ENCODE measurements around the gene SCP2D1.

The SCP2D1 gene

DNA sequence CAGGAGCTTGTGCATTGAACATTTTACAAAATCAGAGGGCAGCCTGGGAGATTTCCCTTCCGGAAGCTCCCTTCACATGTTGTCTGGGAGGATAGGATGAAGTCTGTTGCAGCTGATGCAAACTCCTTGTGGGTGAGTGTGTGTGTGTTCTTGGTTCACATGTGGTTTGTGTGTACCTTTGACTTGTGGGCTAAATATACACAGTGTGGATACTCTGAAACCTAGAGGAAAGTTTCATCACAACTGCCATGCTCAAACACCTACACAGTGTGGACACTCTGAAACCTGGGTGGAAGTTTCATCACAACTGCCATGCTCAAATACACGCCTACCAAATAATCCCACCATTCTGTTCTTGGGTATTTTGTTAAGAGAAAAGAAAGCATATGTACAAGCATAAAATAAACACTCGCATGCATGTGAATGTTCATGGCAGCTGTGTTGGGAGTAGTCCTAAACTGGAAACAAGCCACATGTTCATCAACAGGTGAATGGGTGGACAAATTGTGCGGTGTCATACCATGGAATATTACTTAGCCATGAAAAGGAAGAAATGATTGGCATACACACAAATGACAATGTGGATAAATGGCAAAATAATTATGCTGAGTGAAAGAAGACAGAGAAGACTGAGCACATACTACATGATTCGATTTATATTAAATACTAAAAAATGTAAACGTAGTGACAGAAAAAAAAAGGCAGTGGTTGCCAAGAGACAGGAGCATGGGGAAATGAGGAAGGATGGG, 1.8 kb downstream of the SCP2D1 start:
- no peak for DNase-seq

DNA sequence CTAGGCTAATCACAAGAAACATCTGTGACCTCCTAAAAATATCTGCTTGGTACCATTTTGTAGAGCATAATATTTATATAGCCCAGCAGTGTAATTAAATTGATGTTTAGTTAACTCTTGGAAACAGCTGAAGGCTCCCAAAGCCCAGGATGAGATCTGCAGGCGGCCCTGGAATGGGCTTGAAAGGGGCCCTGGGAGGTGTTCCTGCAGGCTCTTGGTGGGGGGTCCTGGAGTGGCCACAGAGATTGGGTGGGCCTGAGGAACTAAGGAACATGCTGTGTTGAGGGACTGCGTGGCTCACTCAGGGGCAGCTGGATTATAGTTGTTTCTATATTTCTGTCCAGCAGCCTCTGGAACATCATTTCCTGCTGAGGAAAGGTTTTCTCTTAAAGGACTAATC, 9.2 kb downstream of the SCP2D1 start:
- no peak for DNase-seq

DNA sequence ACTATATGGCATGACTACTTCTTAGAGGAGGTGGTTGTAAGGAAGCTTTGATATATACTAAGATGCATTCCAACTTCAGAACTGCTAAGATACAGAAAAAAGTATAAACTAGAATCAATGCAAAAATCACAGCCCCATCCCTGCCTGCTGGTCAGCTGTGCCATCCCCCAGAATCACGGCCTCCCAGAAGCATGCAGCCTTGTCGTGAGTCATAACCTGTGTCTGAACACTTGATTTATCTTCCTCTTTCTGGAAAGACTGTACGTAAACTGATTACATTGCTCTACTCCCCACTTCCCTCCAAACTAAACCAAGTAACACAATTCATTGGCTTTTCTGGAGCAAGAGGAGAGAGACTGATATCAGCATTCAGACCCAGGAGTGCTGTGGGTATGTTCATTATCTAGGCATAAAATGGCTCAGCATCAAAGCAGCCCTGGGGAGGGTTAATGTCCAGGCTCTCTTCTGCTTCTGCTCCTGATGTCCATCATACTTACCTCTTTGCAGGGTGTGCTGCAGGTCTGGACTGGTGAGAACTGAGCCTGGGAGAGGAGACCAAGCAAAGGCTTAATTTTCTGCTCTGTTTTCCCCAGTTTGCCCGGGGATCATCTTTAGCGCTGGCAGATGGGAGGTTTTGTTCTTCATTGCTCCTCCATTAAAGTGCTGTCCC, 18.4 kb downstream of the SCP2D1 start:
- no peak for DNase-seq

DNA sequence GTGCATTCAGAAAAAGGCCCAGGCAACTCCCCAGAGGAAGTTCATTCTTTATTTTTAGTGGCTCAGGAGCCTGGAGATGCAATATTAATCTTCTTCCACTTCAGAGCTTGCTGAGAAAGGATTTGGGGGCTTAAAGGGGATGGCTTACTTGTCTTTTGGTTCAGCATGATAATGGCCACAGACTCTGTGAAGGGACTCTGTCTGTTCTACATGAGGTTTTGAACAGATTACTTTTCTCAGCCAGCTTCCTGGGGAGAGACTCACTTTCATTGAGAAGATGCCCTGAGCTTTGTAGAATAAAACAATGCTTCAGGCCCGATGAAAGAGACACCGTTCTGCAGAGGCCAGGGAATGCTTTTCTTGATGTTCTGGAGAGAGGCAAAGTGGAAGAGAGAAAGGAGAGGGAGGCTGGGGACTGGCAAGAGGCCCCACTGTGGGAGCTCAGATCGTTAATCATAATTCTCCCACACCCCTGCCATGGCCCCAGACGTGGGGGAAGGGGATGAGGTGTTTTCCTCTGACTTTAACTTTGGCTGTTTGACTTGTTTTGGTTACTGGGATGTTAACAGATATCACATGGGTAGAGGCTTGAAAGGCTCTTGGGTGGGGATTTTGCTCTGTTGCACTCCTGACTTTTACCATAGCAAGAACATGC, 19.1 kb downstream of the SCP2D1 start:
- no peak for DNase-seq

DNA sequence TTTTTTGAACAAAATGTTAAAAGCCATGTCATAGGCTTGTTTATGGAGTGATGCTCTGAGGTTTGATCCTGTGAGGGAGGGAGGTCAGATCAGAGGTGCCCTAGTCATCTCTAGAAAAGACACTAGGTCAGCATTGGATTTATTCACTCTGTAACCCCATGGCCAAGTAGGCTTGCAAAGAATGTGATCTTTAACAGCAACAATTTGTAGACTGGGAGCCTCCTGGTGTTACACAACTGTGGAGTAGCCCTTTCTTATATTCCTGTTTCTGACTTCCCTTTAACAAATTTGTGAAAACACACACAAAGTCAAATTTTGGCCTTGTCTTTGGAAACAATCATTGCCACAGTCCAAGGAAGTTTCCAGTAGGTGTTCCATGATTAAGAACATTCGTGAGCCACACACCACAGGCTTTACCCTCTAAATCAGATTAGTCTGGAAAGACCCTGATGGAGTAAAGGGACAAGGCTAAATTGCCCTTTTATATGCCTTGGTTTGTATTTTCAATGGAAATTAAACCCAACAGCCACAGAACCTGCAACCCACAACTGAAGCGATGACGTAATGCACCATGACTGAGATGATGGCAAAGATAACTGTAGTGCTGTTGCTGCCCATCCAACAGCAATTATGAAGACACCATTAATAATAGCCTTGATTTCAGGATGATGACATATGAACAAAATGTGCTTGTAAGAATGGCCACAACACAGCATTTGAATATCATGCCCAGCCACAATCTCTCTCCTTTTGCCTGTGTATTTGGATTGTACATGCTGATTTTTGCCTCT, 22.1 kb downstream of the SCP2D1 start:
- DNase-seq = no peak

DNA sequence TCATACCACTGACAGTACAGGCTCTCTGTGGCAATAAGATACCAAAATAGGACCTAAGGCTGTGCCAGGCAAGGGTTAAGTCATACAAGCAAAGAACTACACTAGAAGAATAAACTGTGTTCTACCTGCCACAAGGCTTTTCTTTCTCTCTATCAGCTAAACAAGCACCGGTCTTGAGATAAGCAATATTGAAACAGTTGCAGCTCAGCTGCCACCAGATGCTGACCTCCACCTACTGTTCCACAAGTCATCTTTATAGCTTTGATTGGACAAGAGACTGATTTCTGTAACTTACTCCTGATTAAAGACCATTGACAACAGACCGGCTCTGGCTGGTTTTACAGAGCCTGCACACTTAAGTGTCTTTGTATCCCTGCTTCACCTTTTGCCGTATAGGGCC, 24.1 kb downstream of the SCP2D1 start:
- DNase-seq = no peak

DNA sequence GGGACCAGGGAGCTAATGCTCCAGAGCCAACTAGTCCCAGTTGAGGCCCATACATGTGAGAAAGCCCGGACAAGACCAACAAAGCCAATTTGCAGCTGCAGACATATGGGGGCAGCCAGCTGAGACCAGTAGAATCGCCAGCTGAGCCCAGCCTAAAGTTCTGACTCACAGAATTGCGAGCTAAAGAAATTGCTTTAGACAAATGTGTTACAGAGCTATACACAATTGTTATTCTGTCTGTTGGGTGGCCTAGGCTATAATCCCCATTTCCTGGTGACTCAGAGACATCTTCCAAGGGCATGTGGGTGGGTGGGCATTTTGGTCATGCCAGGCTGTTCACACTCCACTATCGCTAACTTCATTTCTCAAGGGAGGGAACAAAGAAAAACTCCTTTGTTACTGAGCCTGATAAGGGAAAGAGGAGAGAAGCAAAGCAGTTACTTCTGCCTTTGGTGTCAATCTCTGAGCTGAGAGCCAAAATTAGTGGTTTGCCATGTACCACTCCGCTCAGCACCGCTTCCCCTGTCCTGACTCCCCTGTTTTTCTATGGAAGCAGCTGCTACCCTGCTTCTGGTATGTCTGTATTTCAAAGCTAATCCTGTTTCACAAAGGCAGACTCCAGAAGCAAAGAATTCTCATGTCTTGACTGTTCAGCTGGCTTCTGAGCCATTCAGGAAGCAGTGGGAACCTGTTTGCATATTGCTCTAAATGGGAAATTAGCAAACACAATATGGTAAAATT, 26.1 kb downstream of the SCP2D1 start:
- no peak for DNase-seq

DNA sequence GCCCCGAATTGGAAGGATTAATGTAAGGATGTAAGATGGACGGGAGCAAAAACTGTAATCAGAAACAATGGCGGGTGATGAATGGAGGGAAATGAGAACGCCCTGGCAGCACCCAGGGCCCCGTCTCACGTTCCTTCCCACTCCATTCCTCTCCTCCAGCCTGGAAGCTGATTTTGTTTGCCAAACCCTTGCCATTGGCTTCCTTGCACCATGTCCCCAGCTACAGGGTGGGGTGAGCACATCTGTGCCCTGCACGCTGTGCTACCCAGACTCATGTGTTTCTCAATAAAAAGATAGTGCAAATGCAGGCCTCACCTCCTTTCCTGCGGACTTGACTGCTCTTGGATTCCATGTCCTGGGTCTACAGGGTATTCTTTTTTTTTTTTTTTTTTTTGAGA, 26.7 kb downstream of the SCP2D1 start:
- DNase-seq = no peak

DNA sequence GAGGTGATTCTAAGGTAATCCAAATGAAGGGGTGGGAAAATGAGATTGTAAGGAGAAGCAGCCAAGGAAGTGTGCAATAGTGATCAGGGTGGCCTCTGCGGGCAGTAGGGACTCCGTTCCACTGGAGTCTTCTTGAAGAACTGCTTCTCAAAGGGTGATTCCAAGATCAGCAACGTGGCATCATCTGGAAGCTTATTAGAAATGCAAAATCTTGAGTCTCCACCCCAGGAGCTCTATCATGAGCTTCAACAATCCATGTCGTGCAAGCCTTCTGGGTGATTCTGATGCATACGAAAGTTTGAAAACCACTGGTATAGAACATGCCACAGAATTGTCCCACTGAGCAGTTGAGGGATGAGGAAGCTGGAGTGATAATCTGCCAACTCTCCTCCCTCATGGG, 31.4 kb downstream of the SCP2D1 start:
- no peak for DNase-seq

DNA sequence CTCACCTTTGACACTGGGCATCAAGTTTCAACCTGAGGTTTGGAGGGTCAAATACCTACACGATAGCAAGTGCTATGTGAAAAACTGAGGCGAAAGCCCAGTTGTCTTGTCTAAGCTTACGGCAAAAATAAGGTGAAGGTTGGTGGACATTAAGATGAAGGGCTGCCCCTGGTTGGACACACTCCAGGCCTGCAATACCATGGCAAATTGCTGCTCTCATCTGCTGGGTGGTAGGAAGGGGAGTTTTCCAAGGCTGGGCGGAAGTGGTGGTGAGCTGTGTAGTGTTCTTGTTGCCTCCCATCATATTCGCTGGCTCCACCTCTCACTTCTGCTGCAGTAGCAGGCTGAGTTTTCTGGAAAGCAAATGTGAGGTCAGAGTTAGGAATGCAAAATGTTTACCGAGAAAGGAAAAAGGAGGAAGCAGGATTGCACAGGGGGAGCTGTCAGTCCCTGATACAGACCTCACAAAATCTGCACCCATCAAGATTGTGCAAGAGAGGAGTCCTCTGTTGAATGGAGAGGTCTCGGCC, 33.7 kb downstream of the SCP2D1 start:
- no peak for DNase-seq

DNA sequence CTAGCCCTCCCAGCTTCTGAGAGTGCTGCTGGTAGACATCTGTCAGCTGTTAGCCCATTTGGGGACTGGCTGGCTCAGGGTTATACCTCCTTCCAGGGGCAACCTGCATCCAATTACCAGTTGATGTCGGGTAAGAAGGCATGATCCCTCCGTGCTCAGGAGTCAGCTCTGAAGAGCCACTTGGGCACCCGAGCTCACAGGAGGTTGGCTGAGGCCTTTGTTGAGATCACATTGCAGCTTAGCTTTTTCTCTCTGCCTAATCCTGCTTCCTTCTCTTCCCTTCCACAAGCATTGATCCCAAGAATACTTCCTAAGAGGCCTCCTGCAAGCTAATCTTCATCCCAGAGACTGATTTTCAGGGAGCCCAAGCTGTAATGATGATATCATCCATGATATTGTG, 35.5 kb downstream of the SCP2D1 start:
- no peak for DNase-seq

DNA sequence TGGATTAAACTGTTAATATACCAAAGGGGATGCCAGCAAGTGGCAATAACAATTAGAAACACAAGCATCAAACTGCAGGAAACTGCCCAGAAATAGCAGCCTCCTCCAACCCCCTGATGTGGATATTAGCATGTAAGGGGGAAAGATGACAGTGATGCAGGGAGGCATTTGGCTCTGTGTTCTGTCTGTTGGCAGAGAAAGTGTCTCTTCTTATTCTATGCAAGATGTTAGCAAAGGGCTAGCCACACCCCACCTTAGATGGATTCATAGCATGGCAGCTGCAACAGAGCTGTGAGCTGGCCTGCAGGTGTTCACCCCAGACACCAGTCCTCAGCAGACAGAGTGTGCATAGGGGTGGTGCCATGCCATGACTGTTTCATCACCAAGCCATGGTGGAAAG, 38.0 kb downstream of the SCP2D1 start:
- no peak for DNase-seq

DNA sequence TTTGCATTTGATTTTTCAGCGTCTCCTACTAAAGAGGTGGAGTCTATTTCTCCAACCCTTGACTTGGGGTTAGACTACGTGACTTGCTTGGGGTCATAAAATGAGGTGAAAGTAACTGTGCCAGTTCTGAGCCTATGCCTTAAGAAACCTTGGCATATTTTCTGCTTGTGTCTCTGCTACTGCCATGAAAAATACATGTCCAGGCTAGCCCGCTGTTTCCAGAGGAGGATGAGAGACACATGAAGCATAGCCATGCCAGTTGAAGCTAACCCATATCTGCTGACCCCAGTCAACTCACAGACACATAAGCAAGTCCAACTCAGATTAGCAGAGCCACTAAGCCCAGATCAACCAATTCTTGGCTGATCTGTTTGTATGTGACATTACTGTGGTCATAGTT, 38.7 kb downstream of the SCP2D1 start:
- DNase-seq = no peak

DNA sequence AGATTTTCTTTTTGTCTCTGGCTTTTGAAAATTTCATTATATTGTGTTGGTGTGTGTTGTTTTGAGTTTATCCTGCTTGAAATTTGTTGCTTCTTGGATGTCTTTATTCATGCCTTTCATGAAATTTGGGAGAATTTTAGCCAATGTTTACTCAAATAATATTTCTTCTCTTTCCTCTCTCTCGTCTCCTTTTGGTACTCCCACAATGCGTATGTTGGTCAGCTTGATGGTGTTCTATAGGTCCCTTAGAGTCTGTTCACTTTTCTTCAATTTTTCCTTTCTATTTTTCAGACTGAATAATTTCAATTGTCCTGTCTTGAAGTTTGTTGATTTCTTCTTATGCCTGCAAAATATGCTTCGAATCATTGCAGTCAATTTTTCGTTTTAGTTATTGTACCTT, 39.6 kb downstream of the SCP2D1 start:
- DNase-seq = no peak

DNA sequence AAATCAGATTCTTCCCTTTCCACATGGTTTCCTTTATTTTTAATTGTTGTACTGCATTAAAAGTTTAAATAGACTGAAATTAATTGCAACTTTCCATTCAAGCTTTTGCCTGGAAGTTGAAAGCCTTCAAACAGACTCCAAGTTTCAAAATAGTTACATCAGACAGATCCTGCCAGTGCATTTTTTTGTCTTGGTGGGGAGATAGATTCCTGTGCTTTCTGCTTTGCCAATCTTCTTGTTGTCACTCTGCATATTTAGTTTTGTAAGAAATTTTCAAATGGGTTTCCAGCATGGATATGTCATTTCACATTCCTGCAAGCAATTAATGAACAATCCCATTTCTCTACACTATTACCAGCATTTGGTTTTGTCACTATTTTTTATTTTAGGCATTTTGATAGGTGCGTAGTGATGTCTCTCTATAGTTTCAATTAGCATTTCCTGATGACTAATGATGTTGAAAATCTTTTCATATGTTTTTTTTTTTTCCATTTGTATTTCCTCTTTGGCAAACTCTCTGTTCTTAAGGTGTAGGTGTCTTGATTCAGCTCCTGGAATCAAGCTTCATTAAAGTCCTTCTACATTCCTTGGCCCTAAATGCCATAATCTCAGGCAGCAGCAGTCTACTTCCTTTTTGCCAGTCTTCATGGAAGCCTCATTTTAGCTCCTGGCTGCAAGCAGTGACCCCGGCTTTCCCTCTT, 40.5 kb downstream of the SCP2D1 start:
- DNase-seq = no peak

DNA sequence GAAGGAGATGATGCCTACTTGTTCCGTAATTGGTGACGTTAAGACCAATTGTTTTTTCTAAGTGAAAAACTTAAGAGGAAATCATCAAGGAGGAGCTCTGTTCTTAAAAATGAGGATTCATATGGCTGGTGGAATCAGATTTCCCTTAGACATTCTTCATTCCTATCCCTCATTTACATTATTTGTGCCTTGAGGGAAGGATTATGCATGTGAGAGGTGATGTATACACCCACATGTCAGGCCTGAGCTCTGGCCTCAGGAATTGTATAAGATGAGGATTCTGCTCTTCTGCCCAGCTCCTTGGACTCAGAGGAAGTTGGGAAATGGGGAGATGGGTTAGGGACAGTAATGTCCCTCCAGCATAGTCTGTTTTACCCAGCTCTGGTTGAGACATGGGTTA, 42.3 kb downstream of the SCP2D1 start:
- DNase-seq = no peak

DNA sequence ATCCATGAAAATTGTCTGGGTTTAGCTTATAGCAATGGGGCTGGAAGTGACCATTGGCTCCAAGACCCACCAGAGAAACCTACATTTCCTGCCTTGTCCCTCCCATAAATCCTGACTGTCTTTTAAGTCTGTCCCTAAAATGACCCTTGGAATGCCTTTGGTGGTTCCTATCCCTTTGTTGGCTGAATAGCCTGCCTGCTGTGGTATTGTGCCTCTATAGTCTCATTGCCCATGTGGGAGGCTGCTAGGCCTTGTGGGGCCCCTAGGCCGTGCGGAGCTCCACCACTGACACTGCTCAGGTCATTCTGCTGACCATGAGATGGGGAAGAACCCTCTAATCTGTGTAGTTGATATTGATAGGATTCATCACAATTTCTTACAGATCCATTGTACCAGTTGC, 43.3 kb downstream of the SCP2D1 start:
- DNase-seq = no peak

DNA sequence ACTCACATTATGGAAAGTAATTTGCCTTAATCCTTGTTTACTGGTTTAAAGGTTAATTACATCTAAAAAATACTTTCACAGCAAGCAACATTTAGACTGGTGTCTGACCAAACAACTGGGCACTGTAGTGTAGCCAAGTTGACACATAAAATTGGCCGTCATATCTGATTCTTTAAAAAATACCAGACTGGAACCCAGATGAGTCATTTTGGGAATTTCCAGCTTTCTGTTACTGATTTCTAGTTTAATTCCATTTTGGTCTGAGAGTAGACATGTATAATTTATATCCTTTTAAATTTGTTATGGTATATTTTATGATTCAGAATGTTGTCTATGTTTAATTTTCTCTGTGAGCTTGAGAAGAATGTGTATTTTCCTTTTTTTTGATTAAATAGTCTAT, 44.1 kb downstream of the SCP2D1 start:
- no peak for DNase-seq

DNA sequence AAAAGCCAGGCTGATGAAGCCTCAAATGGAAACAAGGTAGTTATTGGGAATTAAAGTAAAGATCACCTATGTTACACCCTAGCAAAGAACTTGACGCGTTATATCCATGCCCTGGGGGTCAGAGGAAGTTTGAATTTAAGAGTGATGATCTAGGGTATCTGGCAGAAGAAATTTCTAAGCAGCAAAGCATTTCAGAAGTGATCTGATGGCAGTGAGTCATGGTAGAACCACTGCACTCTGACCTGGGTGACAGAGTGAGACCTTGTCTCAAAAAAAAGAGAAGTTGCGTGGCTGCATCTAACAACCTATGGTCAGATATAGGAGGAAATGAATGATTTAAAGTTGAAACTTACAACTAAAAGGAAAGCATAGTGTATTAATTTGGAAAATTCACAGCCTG, 45.2 kb downstream of the SCP2D1 start:
- no peak for DNase-seq
